Stimulated activated CD4-positive, alpha-beta T cell treated with anti-CD3 and anti-CD28 coated beads, TNF-alpha, amount 100 ng/mL, for 4 hours (primary cell): ENCODE measurements around the gene MRTO4.
"Not testable (repeated sequence)": the region's sequence is repeated elsewhere in the genome, so short reads cannot be mapped to it uniquely, and the experiment has no call there.

Source experiments
- DNase-seq, 3 experiments: peaks; one replicate each; pipeline ENCODE4 v3.0.0-alpha.2; 2020; ENCODE audit warnings: low read depth in 3 of 3

The MRTO4 gene

DNA sequence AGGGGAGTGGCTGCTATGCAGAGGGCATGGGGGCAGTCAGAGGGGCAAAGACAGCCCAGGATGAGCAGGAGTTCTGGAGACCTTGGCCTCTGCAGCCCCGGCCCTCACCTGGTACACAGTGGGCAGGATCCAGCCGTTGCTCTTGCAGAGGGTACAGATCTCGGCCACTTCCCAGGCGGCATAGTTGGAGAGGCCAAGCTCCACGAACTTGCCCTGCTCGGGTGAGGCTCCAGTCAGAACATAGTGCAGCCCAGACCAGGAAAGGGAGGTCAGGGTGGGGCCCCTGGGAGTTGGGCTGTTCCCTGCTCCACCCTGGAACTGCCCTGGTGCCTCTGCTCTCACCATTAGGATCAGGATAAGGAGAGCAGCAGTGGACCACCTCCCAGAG is 18.7 kb downstream of the MRTO4 start:
- DNase-seq = not testable (repeated sequence)

DNA sequence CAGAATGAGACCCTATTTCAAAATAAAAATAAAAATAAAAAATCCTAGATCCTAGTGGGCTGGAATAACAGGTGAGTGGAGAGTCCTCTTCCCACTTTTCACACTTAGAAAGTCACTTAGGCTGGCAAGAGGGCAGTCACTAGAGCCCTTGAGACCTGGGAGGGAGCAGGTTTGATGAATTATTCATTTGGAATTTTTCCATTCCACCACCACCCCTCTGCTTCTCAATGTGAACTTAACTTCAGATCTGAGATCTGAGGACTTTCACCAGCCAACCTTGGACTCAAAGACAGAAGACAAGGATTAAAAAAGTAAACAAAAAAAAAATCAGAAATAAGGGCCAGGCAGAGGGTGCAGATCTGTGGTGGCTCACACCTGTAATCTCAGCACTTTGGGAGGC is 20.5 kb downstream of the MRTO4 start:
- no peak for DNase-seq

DNA sequence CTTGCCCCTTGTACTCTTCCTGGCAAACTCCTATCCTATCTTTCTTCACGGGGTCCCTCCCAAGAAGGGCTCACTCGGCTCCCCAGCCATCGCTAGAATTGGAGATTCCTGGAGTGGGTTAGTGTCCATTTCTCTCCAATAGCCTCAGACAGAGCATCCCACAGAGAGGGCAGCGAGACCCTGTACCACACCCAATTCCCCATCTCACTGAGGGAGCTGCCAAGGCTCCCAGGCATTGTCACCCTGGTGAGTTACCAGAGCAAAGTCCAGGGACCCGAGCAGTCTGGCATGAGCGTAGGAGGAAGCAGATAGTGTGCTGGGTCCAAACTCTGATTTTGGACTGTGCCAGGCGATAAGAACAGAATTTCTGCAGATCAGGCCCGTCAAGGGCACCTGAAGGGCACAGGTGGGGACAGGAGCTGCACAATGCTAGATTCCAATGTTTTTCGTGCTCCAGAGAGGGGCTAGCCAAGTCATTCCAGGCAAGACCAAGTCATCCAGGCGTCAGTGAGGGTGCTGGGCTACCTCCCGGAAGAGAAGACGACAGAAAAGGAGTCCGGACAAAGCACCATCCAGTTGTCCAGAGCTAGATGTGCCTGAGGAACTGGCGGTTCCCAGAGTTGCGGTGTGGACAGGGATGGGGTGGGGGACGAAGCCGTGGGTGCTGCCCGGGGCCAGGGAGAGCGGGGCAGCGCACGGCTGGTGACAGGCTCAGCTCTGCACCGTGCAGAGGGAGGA is 21.7 kb downstream of the MRTO4 start:
- no peak for DNase-seq

DNA sequence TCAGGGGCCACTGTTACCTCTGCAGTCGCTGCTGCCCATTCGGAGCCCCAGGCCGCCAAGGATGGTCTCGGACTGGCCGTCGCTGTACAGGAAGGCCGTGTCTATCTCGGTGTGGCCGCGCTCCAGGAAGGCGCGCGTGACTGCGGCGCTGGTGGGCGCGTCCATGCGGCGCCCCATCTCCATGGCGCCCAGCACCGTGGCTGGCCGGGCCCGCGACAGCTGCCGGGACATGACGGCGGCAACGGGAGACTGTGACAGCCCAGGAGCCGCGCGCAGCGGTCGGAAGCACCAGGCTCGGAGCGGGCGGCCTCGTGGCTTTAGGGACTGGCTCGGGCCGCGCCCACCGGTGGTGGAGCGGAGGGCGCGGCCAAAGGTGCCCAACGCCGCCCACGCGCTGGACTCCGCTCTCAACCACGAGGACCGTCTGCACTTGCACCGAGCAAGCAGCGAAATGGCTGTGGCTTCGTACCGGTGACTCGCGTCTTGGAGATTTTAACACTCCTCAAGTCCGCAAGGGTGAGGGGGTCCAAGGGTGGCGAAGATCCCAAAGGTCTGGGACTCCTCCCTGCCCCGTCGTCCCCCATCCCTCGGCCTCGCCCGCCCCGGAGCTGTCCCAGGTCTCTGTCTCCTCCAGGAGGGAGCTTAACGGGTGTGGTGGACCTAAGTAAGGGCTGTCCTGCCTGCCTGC is 22.4 kb downstream of the MRTO4 start:
- not testable (repeated sequence) for DNase-seq

DNA sequence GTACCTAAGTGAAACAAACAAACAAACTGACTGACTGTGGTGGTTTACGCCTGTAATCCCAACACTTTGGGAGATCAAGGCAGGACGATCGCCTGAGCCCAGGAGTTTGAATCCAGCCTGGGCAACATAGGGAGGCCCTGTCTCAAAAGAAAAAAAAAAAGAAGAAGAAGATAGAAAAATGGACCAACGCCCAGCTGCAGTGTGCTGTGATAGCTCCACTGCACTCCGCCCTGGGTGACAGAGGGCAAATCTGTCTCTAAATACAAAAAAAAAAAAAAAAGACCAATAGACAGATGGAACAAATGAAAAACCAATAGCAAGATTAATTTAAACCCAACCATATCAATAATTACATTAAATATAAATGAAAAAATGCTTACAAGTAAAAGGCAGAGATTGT is 23.0 kb downstream of the MRTO4 start:
- no peak for DNase-seq

DNA sequence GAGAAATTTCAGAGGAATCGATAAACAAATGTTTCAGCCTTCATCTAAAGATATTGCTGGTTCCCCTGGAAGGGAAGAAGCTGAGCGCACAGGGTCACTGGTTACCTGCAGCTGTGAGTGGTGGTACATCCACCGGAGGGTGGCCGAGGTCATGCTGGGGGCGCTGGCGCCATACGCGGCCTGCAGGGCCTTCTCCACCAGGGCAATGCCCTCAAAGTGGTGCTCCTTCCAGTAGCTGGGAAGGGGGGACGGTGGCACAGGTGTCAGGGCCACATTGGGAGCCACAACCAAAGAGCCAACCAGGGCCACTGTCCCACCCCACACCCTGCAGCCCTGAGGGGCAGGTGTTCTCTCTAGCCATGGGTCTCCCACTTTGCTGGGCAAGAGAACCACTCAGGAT is 32.3 kb downstream of the MRTO4 start:
- DNase-seq = no peak

DNA sequence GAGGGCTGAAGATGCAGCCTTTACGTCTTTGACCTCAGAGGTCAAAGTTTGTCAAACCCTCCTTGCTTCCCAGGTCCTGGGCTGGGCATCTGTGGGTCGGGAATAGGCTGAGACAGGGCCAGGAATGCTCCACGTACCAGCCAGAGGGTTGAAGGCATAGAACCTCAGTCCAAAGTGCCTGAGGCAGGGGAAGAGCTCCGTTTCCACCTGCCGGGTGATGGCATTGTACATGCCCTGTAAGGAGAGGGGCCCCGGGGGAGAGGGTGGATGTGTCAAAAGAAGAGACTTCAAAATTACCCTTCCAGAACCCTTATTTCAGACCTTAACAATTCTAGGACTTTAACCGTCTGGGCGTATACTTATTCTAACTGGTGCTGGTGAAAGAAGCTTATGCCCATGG is 33.3 kb downstream of the MRTO4 start:
- DNase-seq = no peak

DNA sequence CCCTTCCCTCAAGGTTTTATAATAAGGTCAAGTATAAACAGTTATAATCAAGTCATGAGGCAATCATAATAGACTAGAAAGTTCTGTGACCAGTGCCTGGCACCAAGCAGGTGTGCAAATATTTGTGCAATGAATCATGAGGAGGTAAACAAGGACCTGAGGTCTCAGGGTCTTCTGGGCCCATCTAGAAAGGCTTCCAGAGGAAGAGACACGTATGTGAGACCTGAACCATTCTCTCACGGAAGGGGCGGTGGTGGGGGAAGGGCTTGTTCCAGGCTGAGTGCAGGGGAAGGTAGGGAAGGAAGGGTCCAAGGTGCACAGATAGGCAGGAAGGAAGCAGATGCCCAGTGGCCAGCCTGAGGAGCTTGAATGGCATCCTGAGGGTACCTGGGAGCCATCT is 33.8 kb downstream of the MRTO4 start:
- DNase-seq = not testable (repeated sequence)

DNA sequence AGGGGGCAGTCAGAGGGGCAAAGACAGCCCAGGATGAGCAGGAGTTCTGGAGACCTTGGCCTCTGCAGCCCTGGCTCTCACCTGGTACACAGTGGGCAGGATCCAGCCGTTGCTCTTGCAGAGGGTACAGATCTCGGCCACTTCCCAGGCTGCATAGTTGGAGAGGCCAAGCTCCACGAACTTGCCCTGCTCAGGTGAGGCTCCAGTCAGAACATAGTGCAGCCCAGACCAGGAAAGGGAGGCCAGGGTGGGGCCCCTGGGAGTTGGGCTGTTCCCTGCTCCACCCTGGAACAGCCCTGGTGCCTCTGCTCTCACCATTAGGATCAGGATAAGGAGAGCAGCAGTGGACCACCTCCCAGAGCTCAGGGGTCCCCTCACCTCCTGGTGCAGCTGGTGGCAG is 34.2 kb downstream of the MRTO4 start:
- not testable (repeated sequence) for DNase-seq

DNA sequence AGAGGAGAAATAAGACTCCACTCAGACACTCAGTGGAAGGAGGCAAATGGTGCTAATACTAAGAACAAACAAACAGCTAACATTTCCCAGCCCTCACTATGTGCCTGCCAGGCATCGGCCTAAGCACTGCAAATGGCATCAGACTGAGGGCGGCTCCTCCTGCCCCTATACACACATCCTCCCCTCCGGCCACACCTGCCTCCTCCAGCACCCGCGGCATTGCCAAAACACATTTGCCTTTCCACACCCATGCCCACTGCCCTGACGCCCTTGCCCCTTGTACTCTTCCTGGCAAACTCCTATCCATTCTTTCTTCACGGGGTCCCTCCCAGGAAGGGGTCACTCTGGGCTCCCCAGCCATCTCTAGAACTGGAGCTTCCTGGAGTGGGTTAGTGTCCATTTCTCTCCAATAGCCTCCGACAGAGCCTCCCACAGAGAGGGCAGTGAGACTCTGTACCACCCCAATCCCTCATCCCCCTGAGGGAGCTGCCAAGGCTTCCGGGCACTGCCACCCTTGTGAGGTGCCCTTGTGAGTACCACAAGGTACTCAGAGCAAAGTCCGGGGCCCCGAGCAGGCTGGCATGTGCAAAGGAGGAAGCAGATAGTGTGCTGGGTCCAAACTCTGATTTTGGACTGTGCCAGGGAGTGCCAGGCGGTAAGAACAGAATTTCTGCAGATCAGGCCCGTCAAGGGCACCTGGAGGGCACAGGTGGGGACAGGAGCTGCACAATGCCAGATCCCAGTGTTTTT is 36.0 kb downstream of the MRTO4 start:
- no peak for DNase-seq

DNA sequence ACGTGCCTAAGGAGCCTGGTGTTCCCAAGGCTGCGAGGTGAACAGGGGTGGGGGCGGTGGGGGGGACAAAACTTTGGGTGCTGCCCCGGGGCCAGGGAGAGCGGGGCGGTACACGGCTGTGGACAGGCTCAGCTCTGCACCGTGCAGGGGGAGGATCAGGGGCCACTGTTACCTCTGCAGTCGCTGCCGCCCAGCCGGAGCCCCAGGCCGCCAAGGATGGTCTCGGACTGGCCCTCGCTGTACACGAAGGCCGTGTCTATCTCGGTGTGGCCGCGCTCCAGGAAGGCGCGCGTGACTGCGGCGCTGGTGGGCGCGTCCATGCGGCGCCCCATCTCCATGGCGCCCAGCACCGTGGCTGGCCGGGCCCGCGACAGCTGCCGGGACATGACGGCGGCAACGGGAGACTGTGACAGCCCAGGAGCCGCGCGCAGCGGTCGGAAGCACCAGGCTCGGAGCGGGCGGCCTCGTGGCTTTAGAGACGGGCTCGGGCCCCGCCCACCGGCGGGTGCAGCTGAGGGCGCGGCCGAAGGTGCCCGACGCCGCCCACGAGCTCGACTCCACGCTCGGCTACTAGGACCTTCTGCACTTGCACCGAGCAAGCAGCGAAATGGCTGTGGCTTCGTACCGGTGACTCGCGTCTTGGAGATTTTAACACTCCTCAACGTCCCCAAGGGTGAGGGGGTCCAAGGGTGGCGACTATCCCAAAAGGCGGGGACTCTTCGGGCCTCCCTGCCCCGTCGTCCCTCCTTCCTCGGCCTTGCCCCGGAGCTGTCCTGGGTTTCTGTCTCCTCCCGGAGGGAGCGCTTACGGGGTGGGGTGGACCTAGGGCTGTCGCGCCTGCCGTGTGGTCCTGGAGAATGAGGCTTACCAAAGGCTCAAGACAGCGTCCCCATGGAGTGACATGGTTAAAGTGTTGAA is 37.0 kb downstream of the MRTO4 start, which contains the start of gene AKR7A3:
Gene AKR7A3 (minus strand): TSS at position 447 of the 918 bp plus-strand sequence. CDS start 61 bp downstream, at position 386.
- DNase-seq = peak; percentile 20 to 25 (median 23)

DNA sequence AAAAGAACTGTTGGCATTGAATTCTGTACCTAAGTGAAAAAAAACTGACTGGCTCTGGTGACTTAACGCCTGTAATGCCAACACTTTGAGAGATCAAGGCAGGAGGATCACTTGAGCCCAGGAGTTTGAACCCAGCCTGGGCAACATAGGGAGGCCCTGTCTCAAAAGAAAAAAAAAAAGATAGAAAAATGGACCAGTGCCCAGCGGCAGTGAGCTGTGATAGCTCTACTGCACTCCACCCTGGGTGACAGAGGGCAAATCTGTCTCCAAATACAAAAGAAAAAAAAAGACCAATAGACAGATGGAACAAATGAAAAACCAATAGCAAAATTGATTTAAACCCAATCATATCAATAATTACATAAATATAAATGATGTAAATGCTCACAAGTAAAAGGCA is 37.6 kb downstream of the MRTO4 start:
- no peak for DNase-seq

DNA sequence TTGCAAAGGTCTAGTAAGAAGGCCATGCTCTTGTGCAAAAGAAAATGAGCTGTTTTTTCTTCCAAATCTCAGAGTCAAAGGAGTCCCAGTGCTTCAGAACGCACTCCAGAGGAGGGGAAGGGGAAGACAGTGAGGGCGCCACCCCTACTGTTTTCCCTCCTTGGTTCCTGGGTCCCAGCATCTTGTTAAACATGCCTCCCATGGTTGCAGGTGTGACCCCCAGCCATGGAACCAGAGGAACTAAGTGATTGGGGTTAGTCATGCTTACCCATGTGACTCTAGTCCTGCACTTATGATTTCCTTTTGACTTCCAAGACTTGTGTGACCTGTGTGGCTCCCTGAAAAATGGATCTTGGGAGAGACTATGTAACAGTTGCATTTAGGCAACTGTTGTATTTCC is 43.0 kb downstream of the MRTO4 start:
- no peak for DNase-seq

DNA sequence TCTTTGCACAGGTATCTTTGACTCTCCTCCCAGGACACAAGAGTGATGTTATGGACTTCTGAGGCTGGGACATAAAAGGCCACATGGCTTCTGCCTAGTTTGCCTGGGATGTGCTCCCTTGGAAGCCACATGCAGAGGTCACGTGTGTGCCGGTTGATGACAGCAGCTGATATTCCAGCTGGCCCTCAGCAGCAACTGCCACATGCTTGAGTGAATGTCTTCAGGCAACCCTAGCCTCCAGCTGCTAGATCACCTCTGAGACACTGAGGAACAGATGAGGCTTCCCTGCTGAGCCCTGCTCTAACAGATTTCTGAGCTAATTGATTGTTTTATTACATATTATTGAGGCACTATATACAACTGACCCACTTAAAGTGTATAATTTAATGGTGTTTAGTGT is 48.6 kb downstream of the MRTO4 start:
- no peak for DNase-seq

DNA sequence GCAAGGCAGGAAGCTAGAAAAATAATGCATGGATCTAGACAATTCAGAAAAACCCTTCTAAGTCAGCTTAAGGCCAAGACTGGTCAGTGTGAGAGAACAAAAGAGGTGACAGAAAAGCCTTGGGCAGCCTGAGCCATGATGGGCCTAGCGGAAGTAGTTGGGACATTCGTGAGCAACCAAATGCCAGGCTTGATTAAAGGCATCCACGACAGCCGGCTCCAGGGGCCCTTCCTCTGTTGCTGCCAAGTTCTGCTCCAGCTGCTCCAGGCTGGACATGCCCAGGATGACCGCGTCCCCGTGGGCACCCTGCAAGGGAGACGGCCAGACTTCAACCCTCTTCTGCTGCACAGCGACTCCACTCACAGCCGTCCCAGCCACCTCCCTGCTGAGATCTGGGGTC is 52.5 kb downstream of the MRTO4 start:
- DNase-seq = not testable (repeated sequence)

DNA sequence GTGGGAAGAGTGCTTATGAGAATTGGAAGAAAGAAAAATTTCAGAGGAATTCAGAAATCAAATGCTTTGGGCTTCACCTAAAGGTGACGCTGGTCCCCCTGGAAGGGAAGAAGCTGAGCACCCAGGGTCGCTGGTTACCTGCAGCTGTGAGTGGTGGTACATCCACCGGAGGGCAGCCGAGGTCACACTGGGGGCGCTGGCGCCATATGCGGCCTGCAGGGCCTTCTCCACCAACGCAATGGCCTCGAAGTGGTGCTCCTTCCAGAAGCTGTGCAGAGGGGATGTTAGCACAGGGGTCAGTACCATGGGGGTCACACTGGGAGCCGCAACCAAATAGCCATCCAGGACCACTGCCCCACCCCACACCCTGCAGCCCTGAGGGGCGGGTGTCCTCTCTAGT is 54.3 kb downstream of the MRTO4 start:
- no peak for DNase-seq

DNA sequence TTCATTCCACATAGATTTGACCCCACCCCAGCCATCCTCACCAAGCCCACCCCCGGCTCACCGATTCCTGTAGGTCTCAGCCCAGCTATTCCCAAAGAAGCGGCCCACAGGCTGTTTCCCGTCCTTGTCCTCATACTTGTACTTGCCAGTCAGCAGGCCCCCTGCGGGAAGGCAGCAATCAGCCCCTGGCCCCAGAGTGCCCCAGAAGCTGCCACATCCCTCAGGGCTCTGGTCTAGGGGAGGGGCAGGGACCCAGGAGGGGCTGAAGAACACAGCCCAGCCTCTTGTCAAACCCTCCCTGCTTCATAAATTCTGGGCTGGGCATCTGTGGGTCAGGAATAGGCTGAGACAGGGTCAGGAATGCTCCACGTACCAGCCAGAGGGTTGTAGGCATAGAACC is 55.3 kb downstream of the MRTO4 start:
- DNase-seq = no peak

DNA sequence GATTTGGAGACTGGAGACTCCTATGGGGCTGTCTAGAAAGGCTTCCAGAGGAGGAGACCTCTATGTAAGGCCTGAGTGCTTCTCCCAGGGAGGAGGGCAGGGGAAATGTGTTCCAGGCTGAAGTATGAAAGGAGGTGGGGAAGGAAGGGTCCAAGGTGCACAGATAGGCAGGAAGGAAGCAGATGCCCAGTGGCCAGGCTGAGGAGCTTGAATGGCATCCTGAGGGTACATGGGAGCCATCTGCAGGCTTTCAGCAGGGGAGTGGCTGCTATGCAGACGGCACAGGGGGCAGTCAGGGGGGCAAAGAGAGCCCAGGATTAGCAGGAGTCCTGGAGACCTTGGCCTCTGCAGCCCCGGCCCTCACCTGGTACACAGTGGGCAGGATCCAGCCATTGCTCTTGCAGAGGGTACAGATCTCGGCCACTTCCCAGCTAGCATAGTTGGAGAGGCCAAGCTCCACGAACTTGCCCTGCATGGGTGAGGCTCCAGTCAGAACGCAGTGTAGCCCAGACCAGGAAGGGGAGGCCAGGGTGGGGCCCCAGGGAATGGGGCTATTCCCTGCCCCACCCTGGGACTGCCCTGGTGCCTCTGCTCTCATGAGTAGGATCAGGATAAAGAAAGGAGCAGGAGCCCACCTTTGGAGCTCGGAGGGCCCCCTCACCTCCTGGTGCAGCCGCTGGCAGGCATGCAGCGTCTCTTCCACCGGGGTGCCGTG is 56.3 kb downstream of the MRTO4 start:
- no peak for DNase-seq

DNA sequence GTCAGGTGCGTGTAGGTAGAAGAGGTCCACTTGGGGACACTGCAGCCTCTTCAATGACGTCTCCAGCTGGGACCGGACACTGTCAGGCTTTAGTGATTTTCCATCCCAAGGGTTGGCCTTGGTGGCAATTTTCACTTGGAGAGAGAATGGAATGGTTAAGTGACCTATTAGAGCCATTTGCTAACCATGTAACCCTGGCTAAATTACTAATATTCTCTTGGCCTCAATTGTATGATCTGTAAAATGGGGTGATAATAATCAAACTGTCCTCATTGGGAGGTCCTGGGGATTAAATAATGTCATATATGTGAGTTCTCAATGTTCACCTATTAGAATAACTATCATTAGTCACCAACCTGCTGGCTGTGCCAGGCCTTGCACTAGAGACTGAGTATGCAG is 56.9 kb downstream of the MRTO4 start:
- no peak for DNase-seq

DNA sequence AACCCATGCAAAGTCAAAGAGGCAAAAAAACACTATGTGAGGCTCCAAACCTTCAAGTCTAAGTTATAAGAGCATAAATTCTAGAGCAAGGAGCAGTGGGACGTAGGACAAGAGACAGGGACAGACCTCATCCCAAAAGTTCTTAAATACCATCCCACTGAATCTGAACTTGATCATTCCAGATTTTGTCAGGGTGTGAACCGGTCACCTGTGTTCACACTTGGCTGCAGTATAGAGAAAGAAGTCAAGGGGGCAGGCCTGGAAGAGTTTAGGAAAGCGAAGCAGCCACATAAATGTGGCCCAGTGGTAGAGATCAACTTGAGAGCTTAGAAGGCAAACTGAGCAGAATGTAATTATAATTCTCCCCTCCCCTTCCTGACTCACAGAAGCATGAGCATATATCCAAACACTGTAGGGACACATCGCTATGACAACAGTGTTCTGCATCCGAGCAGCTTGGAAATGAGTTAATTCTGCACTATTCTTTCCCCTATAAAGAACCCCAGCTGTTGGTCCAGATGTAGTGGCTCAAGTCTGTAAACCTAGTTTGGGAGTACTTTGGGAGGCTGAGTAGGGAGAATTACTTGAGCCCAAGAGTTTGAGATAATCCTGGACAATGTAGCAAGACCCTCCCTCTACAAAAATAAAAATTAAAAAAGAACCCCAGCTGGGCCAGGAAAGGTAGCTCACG is 57.7 kb downstream of the MRTO4 start:
- DNase-seq = no peak
